GM21515 (cell line): ENCODE data around the gene TCF7L2.
"Not testable (repeated sequence)": the region's sequence is repeated elsewhere in the genome, so short reads cannot be mapped to it uniquely, and the experiment has no call there.

Experiments
- ATAC-seq: cut with Tn5 transposase; IDR thresholded peaks from one replicate; pipeline ENCODE4 v1.9.1; 2021; ENCODE audit not compliant: unreplicated experiment

The TCF7L2 gene

DNA sequence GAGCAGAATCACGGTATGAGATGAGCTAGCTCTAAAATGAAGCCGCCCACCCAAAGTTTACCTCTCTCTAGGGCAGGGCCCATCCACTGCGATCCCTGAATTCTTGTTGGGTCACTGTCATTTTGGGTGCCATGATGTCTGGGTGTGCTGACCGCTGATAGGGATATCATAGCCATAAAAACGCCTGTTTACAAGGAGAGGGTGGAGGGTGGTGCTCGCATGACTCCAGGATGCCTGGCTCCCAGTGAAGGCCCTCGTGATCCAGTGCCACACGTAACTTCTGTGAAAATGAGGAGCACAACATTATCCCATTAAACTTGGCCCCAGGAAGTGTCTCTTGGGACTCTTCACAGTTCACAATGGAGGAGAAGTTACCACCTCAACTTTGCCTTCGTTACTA is 139.5 kb downstream of the TCF7L2 start:
- no peak for ATAC-seq

DNA sequence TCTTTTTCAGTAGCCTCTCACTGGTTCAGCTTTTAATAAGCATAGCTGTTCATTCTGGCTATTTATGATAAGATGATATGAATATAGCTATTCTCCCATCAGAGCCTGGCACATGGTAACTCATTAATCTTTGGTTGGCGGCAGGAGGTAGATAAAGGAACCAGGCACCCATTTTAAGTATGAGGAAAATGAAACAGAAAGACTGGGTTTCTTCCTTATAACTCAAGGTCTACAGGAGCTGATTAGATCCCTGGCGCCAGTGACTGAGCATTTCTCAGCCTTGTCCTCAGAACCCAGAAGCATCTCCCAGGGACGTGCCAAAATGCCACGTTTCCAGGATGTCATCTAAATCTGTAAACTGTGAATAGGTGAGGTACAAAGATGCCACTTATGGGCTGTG is 141.9 kb downstream of the TCF7L2 start:
- no peak for ATAC-seq

DNA sequence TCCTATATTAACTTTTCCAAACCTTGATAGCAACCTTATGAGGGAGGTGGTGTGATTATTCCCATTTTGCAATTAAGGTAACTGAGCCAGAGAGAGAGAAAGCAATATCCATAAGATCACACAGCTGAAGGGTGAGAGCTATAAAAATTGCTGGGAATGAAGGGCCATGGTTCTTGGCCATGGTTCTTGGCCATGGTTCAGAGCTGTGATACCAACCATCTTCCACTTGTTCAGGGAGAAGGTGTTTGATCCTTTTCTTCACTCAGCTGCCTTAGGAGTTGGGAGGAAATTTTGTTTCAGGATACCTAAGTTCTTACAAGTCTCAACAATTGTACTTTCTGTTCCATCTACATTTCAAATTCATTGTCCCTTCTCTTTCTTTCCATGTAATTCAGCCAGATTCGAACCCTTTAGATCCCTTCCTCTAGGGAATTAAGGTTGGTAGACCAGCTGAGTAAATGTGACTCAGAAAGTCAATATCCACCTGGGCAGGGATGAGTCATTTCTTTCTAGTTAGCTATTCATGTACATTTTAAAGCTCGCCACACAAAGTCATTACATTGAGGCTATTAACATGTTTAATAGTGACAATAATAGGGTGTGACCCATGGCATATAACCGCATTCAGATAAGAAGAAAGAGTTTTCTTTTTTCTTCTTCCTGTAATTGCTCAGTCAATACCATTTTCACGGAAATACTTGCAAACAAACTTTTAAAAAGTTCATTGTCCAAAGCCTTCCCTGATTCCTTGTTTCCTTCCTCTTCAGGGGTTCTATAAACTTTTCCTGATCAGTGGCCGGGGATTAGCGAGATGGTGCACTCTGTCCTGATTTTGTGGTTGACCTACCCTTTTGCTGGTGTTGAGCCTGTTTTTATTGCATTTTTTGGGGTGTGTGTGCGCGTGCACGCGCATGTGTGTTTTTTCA is 143.4 kb downstream of the TCF7L2 start:
- no peak for ATAC-seq

DNA sequence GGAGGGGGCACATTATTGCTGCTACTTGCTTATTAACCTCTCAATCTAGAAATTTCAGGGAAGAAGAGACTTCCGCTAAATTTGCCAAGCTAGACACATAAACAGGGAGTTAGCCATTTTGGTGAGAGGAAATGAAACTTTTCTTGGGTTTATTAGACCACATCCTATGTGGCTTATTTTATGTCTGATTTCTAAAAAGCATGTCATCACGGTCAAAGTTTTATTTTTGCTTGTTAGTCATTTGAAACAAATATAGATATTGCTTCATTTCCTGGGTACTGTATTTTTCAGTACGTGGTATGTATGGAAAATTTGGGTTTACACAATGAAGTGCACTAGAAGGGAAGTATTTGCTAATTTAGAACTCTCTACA is 144.1 kb downstream of the TCF7L2 start:
- peak; percentile 52 for ATAC-seq

DNA sequence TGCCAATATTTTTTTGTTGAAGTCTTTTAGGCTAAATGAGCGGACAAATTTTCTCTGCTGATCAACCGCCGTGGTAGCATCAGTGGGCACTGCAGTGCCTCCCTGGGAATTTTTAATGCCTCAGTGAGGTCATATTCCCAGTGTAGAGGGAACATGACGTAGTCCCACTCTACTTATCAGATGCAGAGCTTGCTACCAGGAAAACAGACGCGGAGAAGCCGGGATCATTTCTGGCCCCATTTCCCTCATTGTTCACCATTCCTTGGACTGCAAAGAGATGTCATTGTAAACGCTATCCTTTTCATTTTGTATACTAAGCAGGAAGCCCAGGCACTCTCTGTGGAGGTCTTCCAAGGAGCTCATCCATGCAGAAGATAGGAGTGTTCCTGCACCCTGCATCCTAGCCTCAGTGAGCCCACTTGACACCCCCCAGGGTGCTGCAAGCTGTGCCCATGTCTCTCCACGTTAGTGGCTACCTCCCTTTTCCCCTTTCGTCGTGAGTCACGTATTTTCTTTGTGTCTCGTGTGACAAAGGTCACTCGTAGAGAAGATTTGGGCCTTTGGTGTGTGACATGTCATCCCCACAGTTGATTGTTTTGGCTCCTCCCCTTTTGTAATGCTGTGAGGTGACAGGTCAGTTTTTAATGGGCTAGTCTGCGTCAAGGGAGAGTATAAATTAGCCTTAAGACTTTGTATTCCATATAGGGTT is 145.5 kb downstream of the TCF7L2 start:
- ATAC-seq: no peak

DNA sequence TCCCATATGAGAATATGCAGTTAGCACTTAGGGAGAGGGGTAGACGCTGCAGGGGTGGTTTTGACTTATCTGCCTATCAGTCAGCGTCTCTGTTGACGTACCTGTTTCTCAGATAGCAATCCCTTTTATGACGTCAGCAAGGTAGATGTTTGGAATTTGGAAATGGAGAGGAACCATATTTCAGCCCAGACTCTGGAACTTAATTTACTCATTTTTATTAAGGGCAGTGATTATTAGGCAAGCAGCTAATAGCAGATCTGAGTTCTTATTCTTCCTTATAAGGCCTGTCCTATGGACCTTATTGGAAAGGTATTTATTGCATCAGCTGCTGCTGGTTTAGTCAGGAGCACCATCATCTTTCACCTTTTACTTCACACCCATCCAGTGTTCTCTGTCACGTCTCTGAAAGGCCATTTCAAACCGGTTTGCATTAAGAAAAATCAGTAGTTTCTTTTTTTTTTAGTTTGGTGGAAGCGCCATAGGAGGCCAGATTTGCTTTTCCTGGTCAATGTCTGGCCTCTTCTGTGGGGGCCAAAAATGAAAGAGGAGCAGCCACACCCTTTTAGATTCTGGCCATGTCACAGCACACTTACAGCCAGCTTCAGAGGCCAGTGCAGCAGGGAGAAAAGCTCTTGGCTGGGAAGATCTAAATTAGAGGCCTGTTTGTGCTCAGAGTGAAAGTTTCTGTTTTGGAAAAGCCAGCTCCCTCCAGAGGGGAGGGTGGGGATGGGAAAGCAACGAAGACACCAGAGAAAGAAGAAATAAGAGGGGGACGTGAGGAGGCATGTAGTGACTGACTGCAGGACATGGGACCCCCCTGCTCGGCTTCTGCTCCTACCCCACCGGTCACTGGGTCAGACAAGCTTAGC is 146.3 kb downstream of the TCF7L2 start:
- ATAC-seq: no peak

DNA sequence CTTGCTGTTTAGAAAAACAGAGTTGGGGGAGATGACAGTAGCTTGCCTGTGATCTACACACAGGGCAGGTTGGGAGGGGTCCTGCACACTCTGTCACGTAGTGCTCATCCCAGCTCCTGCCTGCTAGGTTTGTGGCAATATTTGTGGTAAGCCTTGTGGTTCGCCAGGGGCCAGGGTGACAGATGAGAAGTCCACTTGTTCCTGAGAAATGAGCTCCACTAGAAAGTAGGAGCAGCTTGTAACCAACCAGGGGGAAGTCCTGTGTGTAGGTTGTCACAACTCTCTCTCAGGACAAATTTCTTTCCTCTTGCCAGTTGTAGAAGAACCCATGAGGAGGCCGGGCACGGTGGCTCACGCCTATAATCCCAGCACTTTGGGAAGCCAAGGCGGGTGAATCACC is 147.0 kb downstream of the TCF7L2 start:
- no peak for ATAC-seq

DNA sequence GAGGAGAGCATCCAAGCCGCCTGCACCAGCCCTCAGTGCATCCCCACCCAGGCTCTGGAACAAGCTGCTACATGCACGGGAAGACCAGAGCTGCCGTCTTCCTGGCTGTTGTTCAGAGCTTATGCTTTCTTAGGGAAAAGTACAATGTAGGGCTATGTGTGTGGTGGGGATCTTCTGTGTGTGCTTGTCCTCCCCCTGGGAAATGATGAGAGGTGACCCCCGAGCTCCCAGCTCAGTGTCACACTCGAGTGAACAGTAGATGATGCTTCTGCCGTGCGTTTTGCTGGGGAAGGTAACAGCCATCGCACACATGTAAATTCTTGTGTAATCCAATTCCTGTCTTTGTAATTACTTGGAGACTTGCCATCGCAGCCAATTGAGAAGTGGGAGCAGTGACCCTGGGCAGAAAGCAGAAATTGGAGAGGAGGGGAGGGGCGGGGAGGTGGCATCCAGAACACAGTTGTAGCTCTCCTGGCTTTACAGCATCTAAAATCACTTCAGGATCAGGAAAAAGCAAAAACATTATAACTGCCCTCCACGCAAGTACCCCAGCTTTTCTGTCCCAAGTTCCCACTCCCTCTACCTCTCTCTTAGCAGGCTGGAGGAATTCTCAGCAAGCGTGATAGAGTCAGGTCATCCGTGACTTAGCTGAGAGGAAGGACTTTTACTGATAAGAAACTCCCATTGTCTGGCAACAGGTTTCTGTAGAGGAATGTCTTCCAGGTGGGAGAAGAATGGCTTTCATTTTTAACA is 149.6 kb downstream of the TCF7L2 start:
- no peak for ATAC-seq

DNA sequence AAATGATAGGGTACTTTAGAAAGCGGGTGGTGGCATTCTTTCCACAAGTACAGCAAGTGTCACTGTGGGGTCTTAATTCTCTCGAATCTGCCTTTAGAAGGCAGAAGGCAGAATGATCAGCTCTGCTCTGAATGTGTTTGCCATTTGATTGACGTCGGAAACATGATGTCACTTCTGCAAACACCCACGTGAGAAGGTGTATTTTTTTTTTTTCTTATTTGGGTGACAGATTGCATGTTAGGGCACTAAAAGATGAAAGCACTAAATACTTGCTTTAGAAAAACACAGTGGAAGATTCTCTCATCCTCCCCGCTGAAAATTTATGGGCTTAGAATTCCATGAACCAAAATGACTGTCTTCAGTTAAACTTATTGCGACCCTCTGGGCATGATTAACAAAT is 150.2 kb downstream of the TCF7L2 start:
- no peak for ATAC-seq

DNA sequence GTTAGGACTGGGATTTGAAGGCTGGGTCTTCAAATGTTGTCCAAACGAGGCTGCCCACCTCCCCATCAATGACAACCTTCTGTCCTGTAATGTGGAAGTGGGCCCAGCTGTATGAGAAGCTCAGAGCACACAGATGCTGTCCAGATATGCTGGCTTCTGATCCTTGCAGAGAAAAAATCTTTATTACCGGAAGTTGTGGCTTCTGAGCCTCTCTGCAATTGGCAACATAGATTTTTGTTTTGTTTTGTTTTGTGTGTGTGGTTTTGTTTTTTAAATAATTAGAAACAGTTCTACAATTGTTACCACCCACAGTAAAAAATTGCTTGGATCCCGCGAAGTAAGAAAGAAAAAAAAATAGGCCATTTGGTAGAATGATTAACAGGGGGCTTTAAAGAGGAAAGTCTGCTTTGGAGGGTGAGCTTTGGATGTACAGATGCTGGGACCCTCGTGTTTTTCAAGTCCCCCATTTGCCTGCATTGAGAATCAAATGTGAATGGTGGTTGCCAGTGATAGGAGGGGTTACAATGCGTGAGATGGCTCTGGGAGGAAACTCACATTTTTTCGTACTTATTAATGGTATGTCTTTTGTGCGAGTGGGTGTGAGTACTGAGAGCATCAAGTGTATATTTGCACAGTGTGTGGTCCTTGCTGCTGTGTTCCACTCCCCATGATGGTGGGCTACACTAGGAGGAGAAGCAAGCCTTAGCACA is 153.2 kb downstream of the TCF7L2 start:
- no peak for ATAC-seq

DNA sequence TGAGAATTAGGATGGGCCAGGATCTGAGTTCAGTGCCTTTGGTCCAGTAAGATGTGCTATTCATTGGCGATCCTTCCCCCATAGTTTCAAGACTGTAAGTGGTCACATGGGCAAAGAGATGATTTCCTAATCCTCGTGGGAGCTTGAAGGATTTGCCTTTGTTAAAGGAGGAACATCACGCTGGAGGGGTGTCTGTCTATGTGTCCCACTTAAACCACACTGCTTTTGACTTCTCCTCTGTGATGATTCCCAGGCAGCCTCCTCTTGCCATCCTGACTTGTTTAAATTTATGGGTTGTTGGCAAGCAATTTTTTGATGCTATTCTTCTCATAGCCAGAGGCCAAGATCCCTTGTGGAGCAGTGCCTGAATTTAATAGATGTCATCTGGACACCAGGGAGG is 154.0 kb downstream of the TCF7L2 start:
- no peak for ATAC-seq

DNA sequence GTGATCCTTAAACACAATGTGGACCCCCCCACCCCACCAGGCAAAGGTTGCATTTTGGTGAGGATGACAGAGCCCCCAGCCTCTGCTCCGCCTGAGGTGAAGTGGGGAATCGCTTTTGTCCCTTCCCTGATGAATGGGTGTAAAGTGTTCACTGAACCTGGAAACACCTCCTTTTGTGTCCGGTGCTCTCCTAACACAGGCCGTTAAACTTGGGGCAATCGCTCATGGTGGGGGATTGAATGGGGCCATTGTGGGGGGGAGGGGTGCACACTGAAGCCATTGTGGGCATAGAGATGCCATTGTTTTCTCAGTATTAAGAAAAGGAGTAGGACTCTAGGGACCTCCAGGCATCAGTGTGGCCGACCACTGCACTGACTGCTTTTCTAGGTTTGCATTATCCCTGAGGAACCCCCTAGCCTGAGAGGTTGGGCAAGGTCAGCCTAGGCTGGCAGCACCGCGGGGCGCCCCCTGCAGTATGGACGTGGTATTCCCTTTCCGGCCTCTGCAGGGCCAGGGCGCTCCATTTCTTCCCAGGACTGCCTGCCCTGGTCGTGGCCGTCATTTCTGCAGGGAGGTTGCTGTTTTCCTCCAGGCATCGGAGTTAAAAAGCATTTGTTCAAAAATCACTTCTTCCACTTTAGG is 158.3 kb downstream of the TCF7L2 start:
- ATAC-seq: no peak

DNA sequence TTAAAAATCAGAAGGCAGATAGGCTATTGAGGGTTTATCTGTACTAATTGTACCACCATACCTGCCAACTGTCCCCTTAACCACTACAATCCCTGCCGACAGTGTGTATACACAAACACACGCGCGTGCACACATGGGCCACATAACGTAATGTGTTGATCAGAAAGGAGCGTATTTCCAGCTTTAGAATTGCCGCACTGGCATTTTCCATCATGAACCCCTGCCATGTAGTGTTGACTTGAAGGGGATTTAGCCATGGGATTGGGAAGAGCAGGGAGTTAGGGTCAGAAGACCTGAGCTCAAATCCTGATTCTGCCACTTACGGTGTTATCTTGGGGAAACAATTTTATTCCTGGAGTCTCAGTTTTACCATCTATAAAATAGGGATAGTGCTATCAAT is 158.9 kb downstream of the TCF7L2 start:
- no peak for ATAC-seq

DNA sequence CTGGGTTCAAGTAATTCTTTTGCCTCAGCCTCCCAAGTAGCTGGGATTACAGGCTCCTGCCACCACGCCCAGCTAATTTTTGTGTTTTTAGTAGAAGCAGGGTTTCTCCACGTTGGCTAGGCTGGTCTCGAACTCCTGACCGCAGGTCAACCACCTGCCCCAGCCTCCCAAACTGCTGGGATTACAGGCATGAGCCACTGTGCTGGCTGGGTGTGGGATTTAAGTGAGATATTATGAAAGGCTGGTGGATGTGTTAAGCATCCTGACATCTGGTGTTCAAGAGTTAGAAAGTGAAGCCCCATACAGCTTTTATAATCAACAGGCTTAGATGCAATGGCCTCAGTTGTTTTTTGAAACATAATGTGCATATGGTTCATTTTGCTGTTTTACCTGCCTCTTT is 159.4 kb downstream of the TCF7L2 start:
- ATAC-seq: not testable (repeated sequence)

DNA sequence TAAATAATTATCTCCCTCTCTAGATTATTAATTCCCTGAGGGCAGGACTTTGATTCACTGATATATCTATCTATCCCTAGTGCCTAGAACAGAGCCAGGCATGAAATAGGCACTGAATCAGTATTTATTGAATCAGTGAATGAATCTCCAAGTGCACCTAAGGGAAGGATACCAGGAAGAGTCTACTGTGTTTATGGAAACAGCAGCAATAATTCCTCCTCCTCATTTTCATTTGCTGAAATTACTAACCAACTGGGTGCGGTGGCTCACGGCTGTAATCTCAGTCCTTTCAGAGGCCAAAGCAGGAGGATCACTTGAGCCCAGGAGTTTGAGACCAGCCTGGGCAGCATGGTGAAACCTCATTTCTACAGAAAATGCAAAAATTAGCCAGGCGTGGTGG is 161.2 kb downstream of the TCF7L2 start:
- ATAC-seq: no peak

DNA sequence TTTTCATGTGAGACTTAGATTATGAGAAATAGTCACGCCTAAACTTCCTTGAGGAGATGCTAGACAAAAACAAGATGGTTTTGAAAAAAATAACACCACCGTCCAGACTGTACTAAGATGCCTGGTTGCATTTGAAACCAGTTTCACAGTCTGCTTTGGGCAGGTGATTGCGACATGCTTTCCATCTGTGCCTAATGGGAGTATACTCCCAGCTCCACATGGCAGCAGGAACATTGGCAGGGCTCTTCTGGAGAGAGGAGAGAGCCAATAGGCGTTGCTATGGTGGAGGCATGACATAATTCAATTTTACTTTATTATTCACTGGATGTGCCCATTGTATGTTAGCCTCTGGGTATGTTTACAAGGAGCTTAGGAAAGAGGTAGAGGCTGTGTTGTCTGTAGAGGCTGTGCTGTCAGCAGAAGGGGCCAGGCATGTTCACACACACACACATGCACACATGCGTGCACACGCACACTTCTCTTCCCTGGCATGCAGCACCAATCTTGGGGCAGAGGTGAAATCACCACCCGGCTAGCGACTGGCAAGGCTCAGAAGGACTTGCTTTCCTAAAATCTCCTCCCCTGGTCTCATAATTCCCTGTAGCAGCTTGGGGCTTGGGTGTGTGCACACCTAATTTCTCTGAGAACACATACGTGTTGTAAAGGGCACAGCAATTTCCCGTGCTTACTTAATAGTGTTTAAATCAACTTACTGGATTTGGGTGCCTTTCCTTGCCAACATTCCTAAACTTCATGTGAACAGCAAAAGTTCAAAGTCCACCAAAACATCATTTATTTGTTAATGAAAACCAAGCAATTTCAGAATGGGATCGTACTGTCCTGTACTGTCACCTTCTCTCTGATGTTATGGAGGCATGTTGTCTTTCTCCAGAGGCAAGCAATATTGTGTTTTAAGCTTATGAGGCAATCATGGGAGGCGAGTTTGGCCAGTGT is 162.1 kb downstream of the TCF7L2 start:
- ATAC-seq: no peak

DNA sequence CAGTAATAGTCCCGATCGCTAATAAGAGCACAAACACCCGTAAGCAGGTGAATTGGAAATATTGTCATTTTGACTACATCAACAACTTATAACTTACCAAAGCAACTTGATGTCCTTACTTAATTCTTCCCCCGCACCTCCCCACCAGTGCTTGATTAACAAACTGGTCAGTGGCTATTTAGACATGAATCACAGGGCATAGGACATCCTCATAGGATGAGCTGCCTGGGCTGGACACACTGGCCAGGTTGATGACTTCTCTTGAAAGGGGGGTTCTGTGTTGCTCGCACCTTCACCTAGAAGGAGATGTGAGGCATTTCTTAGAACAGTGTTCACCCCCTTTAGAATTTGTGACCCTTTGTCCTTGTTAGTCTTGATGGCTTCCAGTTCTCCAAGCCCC is 163.2 kb downstream of the TCF7L2 start:
- ATAC-seq: no peak

DNA sequence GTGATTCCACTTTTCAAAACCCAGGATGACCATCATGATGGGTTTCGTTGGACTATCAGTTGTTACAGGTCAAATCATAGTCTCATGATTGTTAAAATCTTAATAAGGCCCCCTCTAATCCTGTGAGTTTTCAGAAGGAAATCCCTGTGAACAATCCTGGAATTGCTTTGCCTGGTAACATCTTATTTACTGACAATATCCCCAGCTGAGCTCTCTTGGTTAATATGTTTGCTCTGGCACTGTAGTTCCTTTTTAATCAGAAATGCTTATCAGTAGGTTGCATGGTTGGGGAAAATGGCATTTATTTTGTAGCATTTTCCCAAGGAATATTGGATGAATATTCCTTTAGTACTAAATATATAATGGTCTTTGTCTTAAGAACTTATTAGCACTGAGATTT is 163.9 kb downstream of the TCF7L2 start:
- no peak for ATAC-seq

DNA sequence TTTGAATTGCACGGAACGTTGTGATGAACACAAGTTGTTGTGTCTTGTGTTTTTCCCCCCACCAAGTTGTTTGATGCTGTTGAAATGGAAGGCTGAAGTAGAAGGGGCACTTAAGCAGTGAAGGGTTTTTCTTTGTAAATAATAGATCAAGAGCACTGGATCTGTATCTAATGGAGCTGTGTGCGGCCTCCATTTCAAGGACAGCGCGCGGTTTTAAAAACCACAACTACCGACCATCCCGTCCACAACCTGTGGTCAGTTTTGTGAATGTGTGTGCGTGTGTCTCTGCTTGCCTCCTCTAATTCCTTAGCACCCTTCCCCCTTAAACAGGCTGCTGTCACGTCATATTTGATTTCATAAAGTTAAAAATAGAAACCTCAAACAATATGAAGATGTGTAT is 165.5 kb downstream of the TCF7L2 start:
- no peak for ATAC-seq
